Mucosa of rectum (tissue), 2 donors: ENCODE measurements around the gene CDK14.

ENCODE experiments used
- H3K27ac ChIP-seq, 2 donors: one replicate each; pipeline ENCODE4 v1.7.0; 2013; ENCODE audit warnings: inconsistent platforms in 2 of 2, low read depth in 2 of 2, low read length in 2 of 2
- H3K27me3 ChIP-seq, 2 donors: one replicate each; pipeline ENCODE4 v1.7.0; 2013; ENCODE audit warnings: low read length in 2 of 2; ENCODE audit not compliant: control insufficient read depth in 2 of 2, insufficient read depth in 2 of 2
- H3K36me3 ChIP-seq, 2 donors: one replicate each; pipeline ENCODE4 v1.7.0; 2013; ENCODE audit warnings: low read length in 2 of 2; ENCODE audit not compliant: control insufficient read depth in 2 of 2, insufficient read depth in 2 of 2
- H3K4me1 ChIP-seq, 2 donors: one replicate each; pipeline ENCODE4 v1.7.0; 2013; ENCODE audit warnings: low read length in 2 of 2, mild to moderate bottlenecking in 1 of 2; ENCODE audit not compliant: control insufficient read depth in 2 of 2, insufficient read depth in 2 of 2
- H3K4me3 ChIP-seq, 2 donors: one replicate each; pipeline ENCODE4 v1.7.0; 2013; ENCODE audit warnings: low read length in 2 of 2
- H3K9ac ChIP-seq, 2 donors: one replicate each; pipeline ENCODE4 v1.7.0; 2013; ENCODE audit warnings: low read length in 2 of 2, low read depth in 1 of 2, mild to moderate bottlenecking in 1 of 2
- H3K9me3 ChIP-seq, 2 donors: one replicate each; pipeline ENCODE4 v1.7.0; 2013; ENCODE audit warnings: low read length in 2 of 2; ENCODE audit not compliant: control insufficient read depth in 2 of 2
- donor health status: healthy.
- donor health status: Normal muscosa, but diverticular disease.

CDK14 gene

GRCh38 chr7:91054374-91054773 is 458.3 kb downstream of the CDK14 start:
- no peaks in the 10 kb centered on the region for H3K9me3 ChIP-seq
- no peak overlapping the region for H3K27ac ChIP-seq
- no peaks in the 10 kb centered on the region for H3K27me3 ChIP-seq
- no peaks in the 10 kb centered on the region for H3K4me1 ChIP-seq
- no peaks in the 10 kb centered on the region for H3K36me3 ChIP-seq
- H3K9ac ChIP-seq = no peak overlapping the region
- no peak overlapping the region for H3K4me3 ChIP-seq

GRCh38 chr7:91055219-91055618 is 459.1 kb downstream of the CDK14 start:
- no peaks in the 10 kb centered on the region for H3K36me3 ChIP-seq

GRCh38 chr7:91062713-91063112 is 466.6 kb downstream of the CDK14 start:
- no peak overlapping the region for H3K9ac ChIP-seq
- no peak overlapping the region for H3K27ac ChIP-seq
- H3K36me3 ChIP-seq = no peaks in the 10 kb centered on the region
- no peaks in the 10 kb centered on the region for H3K9me3 ChIP-seq
- H3K4me1 ChIP-seq = no peaks in the 10 kb centered on the region
- no peaks in the 10 kb centered on the region for H3K27me3 ChIP-seq
- no peak overlapping the region for H3K4me3 ChIP-seq

More at GRCh38 chr7:91055219-91055618, 459.1 kb downstream of the CDK14 start:
- Histone ChIP-seq H3K4me1 (no peaks in the 10 kb centered on the region), H3K4me3 (no peak overlapping the region), H3K27me3 (no peaks in the 10 kb centered on the region), H3K9ac (no peak overlapping the region), H3K27ac (no peak overlapping the region), H3K9me3 (no peaks in the 10 kb centered on the region)

GRCh38 chr7:91064052-91064451 is 467.9 kb downstream of the CDK14 start:
- no peaks in the 10 kb centered on the region for H3K36me3 ChIP-seq
- no peaks in the 10 kb centered on the region for H3K4me1 ChIP-seq
- no peak overlapping the region for H3K9ac ChIP-seq
- no peaks in the 10 kb centered on the region for H3K9me3 ChIP-seq
- H3K27me3 ChIP-seq = no peaks in the 10 kb centered on the region
- no peak overlapping the region for H3K27ac ChIP-seq
- H3K4me3 ChIP-seq = no peak overlapping the region

GRCh38 chr7:91064938-91065337 is 468.8 kb downstream of the CDK14 start:
- H3K9ac ChIP-seq = no peak overlapping the region
- no peaks in the 10 kb centered on the region for H3K4me1 ChIP-seq
- no peaks in the 10 kb centered on the region for H3K9me3 ChIP-seq
- no peaks in the 10 kb centered on the region for H3K27me3 ChIP-seq
- H3K27ac ChIP-seq = no peak overlapping the region
- H3K36me3 ChIP-seq = no peaks in the 10 kb centered on the region
- H3K4me3 ChIP-seq = no peak overlapping the region

- Histone ChIP-seq H3K27ac (no peak overlapping the region), H3K9ac (no peak overlapping the region), H3K4me3 (no peak overlapping the region), H3K4me1 (no peaks in the 10 kb centered on the region), H3K36me3 (no peaks in the 10 kb centered on the region), H3K9me3 (no peaks in the 10 kb centered on the region), H3K27me3 (no peaks in the 10 kb centered on the region)
These were observed 470.5 kb downstream of the CDK14 start for GRCh38 chr7:91066627-91067026.

- Histone ChIP-seq H3K9ac (no peak overlapping the region), H3K4me3 (no peak overlapping the region), H3K36me3 (no peaks in the 10 kb centered on the region), H3K4me1 (no peaks in the 10 kb centered on the region), H3K27ac (no peak overlapping the region), H3K9me3 (no peaks in the 10 kb centered on the region), H3K27me3 (no peaks in the 10 kb centered on the region)
These were observed 471.1 kb downstream of the CDK14 start for GRCh38 chr7:91067242-91067641.

- Histone ChIP-seq H3K4me3 (no peak overlapping the region), H3K4me1 (no peaks in the 10 kb centered on the region), H3K36me3 (no peaks in the 10 kb centered on the region), H3K9ac (no peak overlapping the region), H3K27ac (no peak overlapping the region), H3K9me3 (no peaks in the 10 kb centered on the region), H3K27me3 (no peaks in the 10 kb centered on the region)
These were observed 472.1 kb downstream of the CDK14 start for GRCh38 chr7:91068136-91068795.

GRCh38 chr7:91069146-91069545 is 473.0 kb downstream of the CDK14 start:
- H3K36me3 ChIP-seq = no peaks in the 10 kb centered on the region
- no peaks in the 10 kb centered on the region for H3K4me1 ChIP-seq
- no peak overlapping the region for H3K27ac ChIP-seq
- no peak overlapping the region for H3K9ac ChIP-seq
- no peaks in the 10 kb centered on the region for H3K9me3 ChIP-seq
- H3K27me3 ChIP-seq = no peaks in the 10 kb centered on the region
- no peak overlapping the region for H3K4me3 ChIP-seq

- H3K9me3 ChIP-seq = no peaks in the 10 kb centered on the region
- no peak overlapping the region for H3K4me3 ChIP-seq
- no peak overlapping the region for H3K27ac ChIP-seq
- no peaks in the 10 kb centered on the region for H3K4me1 ChIP-seq
- no peaks in the 10 kb centered on the region for H3K27me3 ChIP-seq
- no peaks in the 10 kb centered on the region for H3K36me3 ChIP-seq
- no peak overlapping the region for H3K9ac ChIP-seq
These were observed 483.4 kb downstream of the CDK14 start for GRCh38 chr7:91079487-91079886.

GRCh38 chr7:91080351-91080750 is 484.2 kb downstream of the CDK14 start:
- no peak overlapping the region for H3K27ac ChIP-seq
- no peak overlapping the region for H3K9ac ChIP-seq
- no peak overlapping the region for H3K4me3 ChIP-seq
- no peaks in the 10 kb centered on the region for H3K9me3 ChIP-seq
- H3K36me3 ChIP-seq = no peaks in the 10 kb centered on the region
- no peaks in the 10 kb centered on the region for H3K4me1 ChIP-seq
- no peaks in the 10 kb centered on the region for H3K27me3 ChIP-seq
